ENCODE results near the gene LRRC8D.

GRCh38 chr1:89928506-89928905, 107.7 kb downstream of the LRRC8D start:
- TF ChIP-seq CTCF (IDR thresholded peaks at IDR 0.05; ENCODE audit: low read depth, low read length, missing input control) (no peak), GABPA (IDR thresholded peaks at IDR 0.05 in 1 of 2, conservative IDR thresholded peaks at IDR 0.05 in 1 of 2) (no peak), TAF1 (conservative IDR thresholded peaks at IDR 0.05) (no peak), EGR1 (IDR thresholded peaks at IDR 0.05; ENCODE audit: low read depth in 2 of 2) (no peak)

All from liver (tissue), 3 donors.